Ovary (tissue), 3 donors: Measurements from ENCODE around the gene DTD1.

Source experiments
- CTCF ChIP-seq, 3 donors: fragments of 450-650 bp in 2 of 3; fragments of 200-600 bp in 1 of 3; IDR thresholded peaks; one replicate each; pipeline versions ENCODE4 v1.5.1 to v1.8.0; 2016 to 2022; ENCODE audit warnings: antibody characterized with exemption in 3 of 3, mild to moderate bottlenecking in 1 of 3
- POLR2A ChIP-seq: fragments of 450-650 bp; IDR thresholded peaks from one replicate; pipeline ENCODE4 v1.6.1; 2017; ENCODE audit warnings: antibody characterized with exemption, mild to moderate bottlenecking, moderate library complexity
- donor health status: DM: no; HTN: no; CAD: no.

- TF ChIP-seq CTCF (IDR thresholded peaks at IDR 0.05) (no peak), POLR2A (no peak)
These were observed 83.4 kb downstream of the DTD1 start for GRCh38 chr20:18671203-18671710.
